ENCODE results near the gene TMPRSS6.

GRCh38 chr22:37018086-37018814 is 91.3 kb downstream of the TMPRSS6 start:
- TF ChIP-seq CTCF (IDR thresholded peaks at IDR 0.05), result no peak
- no peak for TF ChIP-seq POLR2A (IDR thresholded peaks at IDR 0.05)
